GM12865 (cell line): Measurements from ENCODE around the gene LMTK2.

ENCODE experiments used
- DNase-seq: peaks from one replicate; pipeline ENCODE4 v3.0.0; 2010; ENCODE audit warnings: low read depth
- H3K4me3 ChIP-seq: 2 replicates; pipeline ENCODE4 v1.5.1; 2011; ENCODE audit warnings: mild to moderate bottlenecking, low read depth, low read length, control low read depth
- TF ChIP-seq, protein P1 (sequence below): IDR thresholded peaks from 2 replicates; pipeline ENCODE4 v1.5.1; 2011; ENCODE audit warnings: low read length, control low read depth, low read depth, inconsistent platforms; ENCODE audit not compliant: insufficient read depth; ENCODE audit errors: missing control alignments

LMTK2 gene

DNA sequence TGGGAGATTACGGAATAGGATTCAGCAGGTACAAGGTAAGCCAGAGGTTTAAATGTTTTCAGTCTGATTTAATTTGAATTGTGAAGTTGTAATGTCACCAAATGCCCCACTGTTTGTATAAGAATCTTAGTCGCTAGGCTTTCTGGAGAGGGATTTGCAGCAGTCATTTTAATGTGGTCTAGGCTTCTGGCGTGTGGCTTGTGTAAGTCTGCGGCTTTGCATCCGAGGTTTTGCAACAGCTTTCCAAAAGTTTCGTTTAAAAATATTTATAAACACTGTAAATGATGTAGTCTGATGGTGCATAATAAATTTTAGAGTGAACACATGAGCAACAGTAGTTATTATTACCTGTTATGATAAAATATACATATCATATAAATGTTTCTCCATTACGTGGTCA lies 78.4 kb downstream of the LMTK2 start:
- H3K4me3 ChIP-seq = no peak overlapping the region
- DNase-seq = no peak
- TF ChIP-seq, protein P1, sequence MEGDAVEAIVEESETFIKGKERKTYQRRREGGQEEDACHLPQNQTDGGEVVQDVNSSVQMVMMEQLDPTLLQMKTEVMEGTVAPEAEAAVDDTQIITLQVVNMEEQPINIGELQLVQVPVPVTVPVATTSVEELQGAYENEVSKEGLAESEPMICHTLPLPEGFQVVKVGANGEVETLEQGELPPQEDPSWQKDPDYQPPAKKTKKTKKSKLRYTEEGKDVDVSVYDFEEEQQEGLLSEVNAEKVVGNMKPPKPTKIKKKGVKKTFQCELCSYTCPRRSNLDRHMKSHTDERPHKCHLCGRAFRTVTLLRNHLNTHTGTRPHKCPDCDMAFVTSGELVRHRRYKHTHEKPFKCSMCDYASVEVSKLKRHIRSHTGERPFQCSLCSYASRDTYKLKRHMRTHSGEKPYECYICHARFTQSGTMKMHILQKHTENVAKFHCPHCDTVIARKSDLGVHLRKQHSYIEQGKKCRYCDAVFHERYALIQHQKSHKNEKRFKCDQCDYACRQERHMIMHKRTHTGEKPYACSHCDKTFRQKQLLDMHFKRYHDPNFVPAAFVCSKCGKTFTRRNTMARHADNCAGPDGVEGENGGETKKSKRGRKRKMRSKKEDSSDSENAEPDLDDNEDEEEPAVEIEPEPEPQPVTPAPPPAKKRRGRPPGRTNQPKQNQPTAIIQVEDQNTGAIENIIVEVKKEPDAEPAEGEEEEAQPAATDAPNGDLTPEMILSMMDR = no peak

DNA sequence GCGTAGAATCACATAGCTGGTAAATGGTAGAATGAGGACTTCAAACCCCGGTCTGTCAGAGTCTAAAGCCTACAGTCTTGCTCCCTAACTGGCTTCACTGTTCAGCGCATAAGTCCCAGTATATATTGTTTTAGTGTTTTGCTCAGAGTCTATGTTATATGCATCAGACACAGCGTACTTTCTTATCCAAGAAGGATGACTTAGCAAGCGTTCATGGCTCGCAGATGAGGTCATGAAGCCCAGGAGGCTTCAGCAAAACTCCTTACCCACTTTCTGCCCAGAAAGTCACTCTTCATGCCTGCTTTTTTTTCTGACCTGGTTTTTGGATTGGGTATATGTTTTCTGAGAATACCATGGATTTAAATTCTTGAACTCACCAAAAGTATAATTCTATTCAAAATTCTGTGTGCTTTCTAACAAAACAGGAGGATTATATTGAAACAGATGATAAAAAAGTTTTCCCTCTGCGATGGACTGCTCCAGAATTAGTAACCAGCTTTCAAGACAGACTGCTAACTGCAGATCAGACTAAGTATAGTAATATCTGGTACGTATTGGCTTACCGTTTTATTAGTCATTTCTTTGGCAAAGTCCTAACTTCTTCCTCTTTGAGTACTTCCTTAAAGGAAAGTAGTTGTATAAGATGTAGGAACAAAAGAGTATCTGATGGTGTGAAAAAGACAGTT lies 79.9 kb downstream of the LMTK2 start:
- DNase-seq = no peak
- TF ChIP-seq, protein P1 = no peak
- no peak overlapping the region for H3K4me3 ChIP-seq

GRCh38 chr7:98187138-98187502 lies 80.5 kb downstream of the LMTK2 start:
- no peak for DNase-seq
- TF ChIP-seq, protein P1 = no peak

GRCh38 chr7:98189559-98189958 lies 82.9 kb downstream of the LMTK2 start:
- no peak overlapping the region for H3K4me3 ChIP-seq
- TF ChIP-seq, protein P1 = no peak
- DNase-seq = no peak

More at GRCh38 chr7:98187138-98187502, 80.5 kb downstream of the LMTK2 start:
- H3K4me3 ChIP-seq = no peak overlapping the region

DNA sequence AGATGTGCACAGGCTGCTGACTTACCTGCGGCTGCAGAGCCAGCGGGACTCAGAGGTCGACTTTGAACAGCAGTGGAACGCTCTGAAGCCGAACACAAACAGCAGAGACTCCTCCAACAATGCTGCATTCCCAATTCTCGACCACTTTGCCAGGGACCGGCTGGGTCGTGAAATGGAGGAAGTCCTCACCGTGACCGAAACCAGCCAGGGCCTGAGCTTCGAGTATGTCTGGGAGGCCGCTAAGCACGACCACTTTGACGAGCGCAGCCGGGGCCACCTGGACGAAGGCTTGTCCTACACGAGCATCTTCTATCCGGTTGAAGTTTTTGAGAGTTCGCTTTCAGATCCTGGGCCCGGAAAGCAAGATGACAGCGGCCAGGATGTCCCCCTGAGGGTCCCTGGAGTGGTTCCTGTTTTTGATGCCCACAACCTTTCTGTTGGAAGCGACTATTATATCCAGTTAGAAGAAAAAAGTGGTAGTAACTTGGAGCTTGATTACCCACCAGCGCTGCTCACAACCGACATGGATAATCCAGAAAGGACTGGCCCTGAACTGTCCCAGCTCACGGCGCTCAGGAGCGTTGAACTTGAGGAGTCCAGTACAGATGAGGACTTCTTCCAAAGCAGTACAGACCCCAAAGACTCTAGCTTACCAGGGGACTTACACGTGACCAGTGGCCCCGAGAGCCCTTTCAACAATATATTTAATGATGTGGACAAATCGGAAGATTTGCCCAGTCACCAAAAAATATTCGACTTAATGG lies 85.2 kb downstream of the LMTK2 start:
- DNase-seq = no peak
- TF ChIP-seq, protein P1 = no peak
- no peak overlapping the region for H3K4me3 ChIP-seq

DNA sequence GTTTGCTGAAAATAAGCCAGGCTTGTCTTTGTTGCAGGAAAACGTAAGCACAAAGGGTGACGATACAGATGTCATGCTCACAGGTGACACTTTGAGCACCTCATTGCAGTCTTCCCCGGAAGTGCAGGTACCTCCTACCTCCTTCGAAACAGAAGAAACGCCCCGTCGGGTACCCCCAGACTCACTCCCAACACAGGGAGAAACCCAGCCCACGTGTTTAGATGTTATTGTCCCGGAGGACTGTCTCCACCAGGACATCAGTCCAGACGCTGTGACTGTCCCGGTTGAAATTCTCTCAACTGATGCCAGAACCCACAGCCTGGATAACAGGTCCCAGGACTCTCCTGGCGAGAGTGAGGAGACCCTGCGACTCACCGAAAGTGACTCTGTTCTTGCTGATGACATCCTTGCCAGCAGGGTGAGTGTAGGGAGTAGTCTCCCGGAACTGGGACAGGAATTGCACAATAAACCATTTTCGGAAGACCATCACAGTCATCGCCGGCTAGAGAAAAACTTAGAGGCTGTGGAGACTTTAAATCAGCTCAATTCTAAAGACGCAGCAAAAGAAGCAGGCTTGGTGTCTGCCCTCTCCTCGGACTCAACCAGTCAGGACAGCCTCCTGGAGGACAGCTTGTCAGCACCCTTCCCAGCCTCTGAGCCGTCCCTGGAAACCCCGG lies 86.3 kb downstream of the LMTK2 start:
- no peak overlapping the region for H3K4me3 ChIP-seq
- no peak for DNase-seq
- TF ChIP-seq, protein P1 = no peak
